Erythroblast (primary cell): Measurements from ENCODE around the gene SETD3.

ENCODE experiments used
- GATA1 ChIP-seq: IDR thresholded peaks from 2 replicates; pipeline ENCODE4 v1.6.1; 2011; ENCODE audit warnings: low read depth, mild to moderate bottlenecking, control low read depth, low read length, moderate library complexity
- POLR2A ChIP-seq: IDR thresholded peaks from 2 replicates; pipeline ENCODE4 v1.6.1; 2011; ENCODE audit warnings: mild to moderate bottlenecking, low read length

DNA sequence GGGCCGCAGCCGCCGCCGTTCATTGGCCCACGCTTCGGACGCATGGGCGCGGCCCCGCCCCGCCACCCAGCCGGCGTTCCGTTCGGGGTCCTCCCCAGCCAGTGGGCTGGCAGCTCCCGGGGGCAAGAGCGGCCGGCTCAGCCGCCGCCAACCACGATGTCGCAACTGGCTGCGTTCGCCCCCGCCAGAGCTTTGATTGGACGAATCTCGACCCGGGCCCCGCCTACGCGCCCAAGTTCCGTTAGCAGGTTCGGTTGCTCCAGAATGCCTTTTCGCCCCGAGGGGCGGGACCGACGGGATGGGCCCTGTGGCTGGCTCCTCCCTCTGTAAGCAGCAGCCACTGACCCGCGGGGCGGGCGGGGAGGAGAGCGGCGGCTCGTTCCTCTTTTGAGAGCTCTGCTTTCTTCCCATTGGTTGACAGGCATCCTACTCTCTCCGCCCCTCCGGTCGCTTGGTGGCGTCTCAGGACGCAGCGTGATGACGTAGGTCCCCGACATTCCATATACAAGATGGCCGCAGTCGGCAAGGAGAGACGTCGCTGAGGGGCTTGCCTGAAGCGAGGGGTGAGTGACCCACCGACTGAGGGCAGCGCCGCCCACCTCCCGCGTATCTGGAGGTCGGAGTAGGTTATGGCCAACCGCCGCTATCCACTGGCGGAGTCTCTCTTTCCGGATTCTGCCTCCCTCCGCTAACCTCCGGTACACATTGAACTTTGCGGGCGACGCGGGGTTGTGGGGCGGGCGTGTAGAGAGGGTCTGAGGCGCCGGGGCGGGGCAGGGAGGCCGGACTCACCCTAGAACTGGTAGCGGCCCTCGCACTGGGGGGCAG is 472 bp upstream of the SETD3 start, which contains the start of gene CCNK:
- TF ChIP-seq POLR2A (peak; percentile 91), GATA1 (no peak)
